Measurements from ENCODE around the gene AGPAT1. TPM values are rescaled to one million over a fixed set of nuclear protein-coding genes. Genes with fewer than 3 reads are reported as not detected.
A peak's percentile ranks its signal among the peaks of the same experiment; 100 is the strongest.

Gene AGPAT1
- total and polyA plus RNA-seq, 2 of the 13 experiments (the other 11 are each of a cell fraction or from before 2014, with no cell fraction given) = 51.3 to 139 TPM

GRCh38 chr6:32208996-32209395, 33.1 kb upstream of the AGPAT1 start (continued):
- TF ChIP-seq FOXA3 (CRISPR knock-in tag; IDR thresholded peaks at IDR 0.05) = peak; percentile 55; the same call in 1 of the 2 replicates
- TF ChIP-seq JARID2 (CRISPR knock-in tag; IDR thresholded peaks at IDR 0.05; ENCODE audit: insufficient replicate concordance) = no peak
- TF ChIP-seq, protein P1, sequence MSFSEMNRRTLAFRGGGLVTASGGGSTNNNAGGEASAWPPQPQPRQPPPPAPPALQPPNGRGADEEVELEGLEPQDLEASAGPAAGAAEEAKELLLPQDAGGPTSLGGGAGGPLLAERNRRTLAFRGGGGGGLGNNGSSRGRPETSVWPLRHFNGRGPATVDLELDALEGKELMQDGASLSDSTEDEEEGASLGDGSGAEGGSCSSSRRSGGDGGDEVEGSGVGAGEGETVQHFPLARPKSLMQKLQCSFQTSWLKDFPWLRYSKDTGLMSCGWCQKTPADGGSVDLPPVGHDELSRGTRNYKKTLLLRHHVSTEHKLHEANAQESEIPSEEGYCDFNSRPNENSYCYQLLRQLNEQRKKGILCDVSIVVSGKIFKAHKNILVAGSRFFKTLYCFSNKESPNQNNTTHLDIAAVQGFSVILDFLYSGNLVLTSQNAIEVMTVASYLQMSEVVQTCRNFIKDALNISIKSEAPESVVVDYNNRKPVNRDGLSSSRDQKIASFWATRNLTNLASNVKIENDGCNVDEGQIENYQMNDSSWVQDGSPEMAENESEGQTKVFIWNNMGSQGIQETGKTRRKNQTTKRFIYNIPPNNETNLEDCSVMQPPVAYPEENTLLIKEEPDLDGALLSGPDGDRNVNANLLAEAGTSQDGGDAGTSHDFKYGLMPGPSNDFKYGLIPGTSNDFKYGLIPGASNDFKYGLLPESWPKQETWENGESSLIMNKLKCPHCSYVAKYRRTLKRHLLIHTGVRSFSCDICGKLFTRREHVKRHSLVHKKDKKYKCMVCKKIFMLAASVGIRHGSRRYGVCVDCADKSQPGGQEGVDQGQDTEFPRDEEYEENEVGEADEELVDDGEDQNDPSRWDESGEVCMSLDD (CRISPR knock-in tag; IDR thresholded peaks at IDR 0.05; ENCODE audit: borderline replicate concordance) = no peak
- peak; percentile 39 for TF ChIP-seq TBL1XR1 (IDR thresholded peaks at IDR 0.05; ENCODE audit: borderline replicate concordance, low read length, partially characterized antibody)
- TF ChIP-seq FLYWCH1 (CRISPR knock-in tag; IDR thresholded peaks at IDR 0.05) = no peak
- no peak for TF ChIP-seq ZSCAN29 (CRISPR knock-in tag; conservative IDR thresholded peaks at IDR 0.05)
- peak; percentile 47 to 57; a peak in 3 of 4 replicates for TF ChIP-seq NR2F1 (CRISPR knock-in tag; IDR thresholded peaks at IDR 0.05)
- no peak for TF ChIP-seq ZNF670 (CRISPR knock-in tag; IDR thresholded peaks at IDR 0.05; ENCODE audit: borderline replicate concordance)
- TF ChIP-seq NR2F6 (IDR thresholded peaks at IDR 0.05) = 0 out of 2 replicates have a peak, but pooled peaks have one; percentile 33
- TF ChIP-seq NR2F6 (CRISPR knock-in tag; IDR thresholded peaks at IDR 0.05) = peak; percentile 37; the same call in 1 of the 2 replicates
- TF ChIP-seq TIGD3 (CRISPR knock-in tag; IDR thresholded peaks at IDR 0.05; ENCODE audit: borderline replicate concordance) = no peak
- TF ChIP-seq, protein P2, sequence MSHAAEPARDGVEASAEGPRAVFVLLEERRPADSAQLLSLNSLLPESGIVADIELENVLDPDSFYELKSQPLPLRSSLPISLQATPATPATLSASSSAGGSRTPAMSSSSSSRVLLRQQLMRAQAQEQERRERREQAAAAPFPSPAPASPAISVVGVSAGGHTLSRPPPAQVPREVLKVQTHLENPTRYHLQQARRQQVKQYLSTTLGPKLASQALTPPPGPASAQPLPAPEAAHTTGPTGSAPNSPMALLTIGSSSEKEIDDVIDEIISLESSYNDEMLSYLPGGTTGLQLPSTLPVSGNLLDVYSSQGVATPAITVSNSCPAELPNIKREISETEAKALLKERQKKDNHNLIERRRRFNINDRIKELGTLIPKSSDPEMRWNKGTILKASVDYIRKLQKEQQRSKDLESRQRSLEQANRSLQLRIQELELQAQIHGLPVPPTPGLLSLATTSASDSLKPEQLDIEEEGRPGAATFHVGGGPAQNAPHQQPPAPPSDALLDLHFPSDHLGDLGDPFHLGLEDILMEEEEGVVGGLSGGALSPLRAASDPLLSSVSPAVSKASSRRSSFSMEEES (CRISPR knock-in tag; IDR thresholded peaks at IDR 0.05) = no peak
- TF ChIP-seq NRL (CRISPR knock-in tag; IDR thresholded peaks at IDR 0.05; ENCODE audit: borderline replicate concordance) = no peak
- no peak for TF ChIP-seq KAT8 (CRISPR knock-in tag; IDR thresholded peaks at IDR 0.05)
- TF ChIP-seq HHEX (CRISPR knock-in tag; IDR thresholded peaks at IDR 0.05) = no peak
- TF ChIP-seq HMG20B (CRISPR knock-in tag; conservative IDR thresholded peaks at IDR 0.05) = no peak
- no peak for TF ChIP-seq DNMT1 (CRISPR knock-in tag; IDR thresholded peaks at IDR 0.05)
- TF ChIP-seq HIVEP1 (CRISPR knock-in tag; IDR thresholded peaks at IDR 0.05) = no peak
- TF ChIP-seq, protein P3, sequence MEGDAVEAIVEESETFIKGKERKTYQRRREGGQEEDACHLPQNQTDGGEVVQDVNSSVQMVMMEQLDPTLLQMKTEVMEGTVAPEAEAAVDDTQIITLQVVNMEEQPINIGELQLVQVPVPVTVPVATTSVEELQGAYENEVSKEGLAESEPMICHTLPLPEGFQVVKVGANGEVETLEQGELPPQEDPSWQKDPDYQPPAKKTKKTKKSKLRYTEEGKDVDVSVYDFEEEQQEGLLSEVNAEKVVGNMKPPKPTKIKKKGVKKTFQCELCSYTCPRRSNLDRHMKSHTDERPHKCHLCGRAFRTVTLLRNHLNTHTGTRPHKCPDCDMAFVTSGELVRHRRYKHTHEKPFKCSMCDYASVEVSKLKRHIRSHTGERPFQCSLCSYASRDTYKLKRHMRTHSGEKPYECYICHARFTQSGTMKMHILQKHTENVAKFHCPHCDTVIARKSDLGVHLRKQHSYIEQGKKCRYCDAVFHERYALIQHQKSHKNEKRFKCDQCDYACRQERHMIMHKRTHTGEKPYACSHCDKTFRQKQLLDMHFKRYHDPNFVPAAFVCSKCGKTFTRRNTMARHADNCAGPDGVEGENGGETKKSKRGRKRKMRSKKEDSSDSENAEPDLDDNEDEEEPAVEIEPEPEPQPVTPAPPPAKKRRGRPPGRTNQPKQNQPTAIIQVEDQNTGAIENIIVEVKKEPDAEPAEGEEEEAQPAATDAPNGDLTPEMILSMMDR (CRISPR knock-in tag; IDR thresholded peaks at IDR 0.05) = no peak
- TF ChIP-seq RARA (CRISPR knock-in tag; IDR thresholded peaks at IDR 0.05) = 0 out of 2 replicates have a peak, but pooled peaks have one; percentile 31
- no peak for TF ChIP-seq BCL3 (CRISPR knock-in tag; IDR thresholded peaks at IDR 0.05)
- no peak for TF ChIP-seq SAP130 (CRISPR knock-in tag; IDR thresholded peaks at IDR 0.05; ENCODE audit: low read depth)
- TF ChIP-seq HNF4A (CRISPR knock-in tag; IDR thresholded peaks at IDR 0.05) = peak; percentile 46
- TF ChIP-seq ZNF44 (CRISPR knock-in tag; IDR thresholded peaks at IDR 0.05) = no peak
